ENCODE measurements around the gene APLF.
A peak's percentile ranks its signal among the peaks of the same experiment; 100 is the strongest.

DNA sequence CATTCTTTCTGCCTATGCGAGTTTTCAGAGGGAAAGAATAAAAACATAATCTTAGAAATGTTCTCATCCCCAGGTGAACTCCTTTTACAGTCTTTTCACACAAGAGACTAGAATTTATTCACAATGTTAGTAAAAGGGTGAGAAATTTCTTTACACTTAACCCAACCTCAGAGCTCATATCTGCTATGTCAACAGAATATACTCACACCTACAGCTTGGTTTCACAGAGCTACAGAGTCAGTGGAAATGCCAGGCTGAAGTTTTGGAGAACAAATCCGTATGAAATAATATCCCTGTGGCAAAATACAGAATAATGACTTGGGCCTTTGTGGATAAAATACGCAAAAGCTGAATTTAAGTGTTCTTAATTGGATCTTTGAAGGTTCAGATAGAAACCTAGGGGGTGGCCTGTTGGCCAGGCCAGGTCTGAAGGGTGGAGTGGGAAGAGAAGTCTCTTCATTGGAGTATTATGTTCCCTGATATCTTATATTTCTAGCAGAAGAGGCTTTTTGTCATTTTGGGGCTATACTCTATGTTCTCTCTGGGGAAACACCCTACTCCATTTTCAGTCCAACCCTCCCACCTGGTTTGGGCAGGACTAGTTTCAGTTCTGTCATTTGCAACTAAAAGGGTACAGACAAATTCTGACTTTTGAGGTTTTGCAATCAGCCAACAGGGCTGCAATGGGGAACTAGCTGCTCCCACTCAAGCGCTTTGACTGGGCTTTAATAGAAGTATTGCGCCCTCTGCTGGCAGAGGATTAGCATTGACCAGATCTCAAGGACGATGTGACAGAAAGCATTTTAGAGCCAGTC is 26.0 kb upstream of the APLF start:
- TF ChIP-seq, protein P1, sequence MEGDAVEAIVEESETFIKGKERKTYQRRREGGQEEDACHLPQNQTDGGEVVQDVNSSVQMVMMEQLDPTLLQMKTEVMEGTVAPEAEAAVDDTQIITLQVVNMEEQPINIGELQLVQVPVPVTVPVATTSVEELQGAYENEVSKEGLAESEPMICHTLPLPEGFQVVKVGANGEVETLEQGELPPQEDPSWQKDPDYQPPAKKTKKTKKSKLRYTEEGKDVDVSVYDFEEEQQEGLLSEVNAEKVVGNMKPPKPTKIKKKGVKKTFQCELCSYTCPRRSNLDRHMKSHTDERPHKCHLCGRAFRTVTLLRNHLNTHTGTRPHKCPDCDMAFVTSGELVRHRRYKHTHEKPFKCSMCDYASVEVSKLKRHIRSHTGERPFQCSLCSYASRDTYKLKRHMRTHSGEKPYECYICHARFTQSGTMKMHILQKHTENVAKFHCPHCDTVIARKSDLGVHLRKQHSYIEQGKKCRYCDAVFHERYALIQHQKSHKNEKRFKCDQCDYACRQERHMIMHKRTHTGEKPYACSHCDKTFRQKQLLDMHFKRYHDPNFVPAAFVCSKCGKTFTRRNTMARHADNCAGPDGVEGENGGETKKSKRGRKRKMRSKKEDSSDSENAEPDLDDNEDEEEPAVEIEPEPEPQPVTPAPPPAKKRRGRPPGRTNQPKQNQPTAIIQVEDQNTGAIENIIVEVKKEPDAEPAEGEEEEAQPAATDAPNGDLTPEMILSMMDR (IDR thresholded peaks at IDR 0.05) = peak; percentile 84 to 92 (median 90)
- TF ChIP-seq POLR2A (IDR thresholded peaks at IDR 0.05) (no peak), EP300 (IDR thresholded peaks at IDR 0.05) (no peak)

Data from ovary (tissue), 3 donors.